Astrocyte (in vitro differentiated cells and primary cell): ENCODE data around the gene AP5B1. TPM values are rescaled to one million over a fixed set of nuclear protein-coding genes. Genes with fewer than 3 reads are reported as not detected.

ENCODE experiments used
- DNase-seq: peaks from one replicate; pipeline ENCODE4 v3.0.0-alpha.2; 2010; ENCODE audit warnings: low read depth
- FAIRE-seq: peaks from 2 replicates; lab custom pipeline; 2011; peaks lifted over from hg19 to GRCh38; lab: Jason Lieb, UNC
- H2AFZ ChIP-seq: 2 replicates; pipeline ENCODE4 v1.6.0; 2012; ENCODE audit warnings: low read depth, low read length, inconsistent platforms
- H3K27ac ChIP-seq: 2 replicates; pipeline ENCODE4 v1.5.1; 2011; ENCODE audit warnings: low read depth, low read length, inconsistent platforms
- H3K27me3 ChIP-seq: 2 replicates; pipeline ENCODE4 v1.6.0; 2011; ENCODE audit warnings: low read length, inconsistent platforms; ENCODE audit not compliant: insufficient read depth
- H3K36me3 ChIP-seq: 2 replicates; pipeline ENCODE4 v1.5.1; 2011; ENCODE audit warnings: low read length, inconsistent platforms; ENCODE audit not compliant: insufficient read depth
- H3K4me1 ChIP-seq: 2 replicates; pipeline ENCODE4 v1.5.1; 2011; ENCODE audit warnings: low read length, inconsistent platforms; ENCODE audit not compliant: insufficient read depth
- H3K4me2 ChIP-seq: 2 replicates; pipeline ENCODE4 v1.6.0; 2012; ENCODE audit warnings: low read length, inconsistent platforms
- H3K4me3 ChIP-seq: 2 replicates; pipeline ENCODE4 v1.5.1; 2011; ENCODE audit warnings: low read depth, mild to moderate bottlenecking, low read length, inconsistent platforms; ENCODE audit not compliant: insufficient read depth
- H3K79me2 ChIP-seq: 2 replicates; pipeline ENCODE4 v1.6.0; 2012; ENCODE audit warnings: mild to moderate bottlenecking, low read length, inconsistent platforms; ENCODE audit not compliant: insufficient read depth
- H3K9ac ChIP-seq: 2 replicates; pipeline ENCODE4 v1.6.0; 2012; ENCODE audit warnings: mild to moderate bottlenecking, low read length, inconsistent platforms
- H3K9me3 ChIP-seq: 2 replicates; pipeline ENCODE4 v1.5.1; 2012; ENCODE audit warnings: low read depth, mild to moderate bottlenecking, low read length, inconsistent platforms; ENCODE audit not compliant: insufficient read depth
- H4K20me1 ChIP-seq: 2 replicates; pipeline ENCODE4 v1.6.0; 2012; ENCODE audit warnings: low read length, inconsistent platforms; ENCODE audit not compliant: insufficient read depth
- H3K27ac Mint-ChIP-seq: one replicate; pipeline ENCODE4 v1.8.0; 2021; ENCODE audit warnings: mild to moderate bottlenecking, mixed read lengths; ENCODE audit not compliant: unreplicated experiment
- H3K27me3 Mint-ChIP-seq: one replicate; pipeline ENCODE4 v1.8.0; 2021; ENCODE audit warnings: low read depth, mixed read lengths; ENCODE audit not compliant: unreplicated experiment
- H3K36me3 Mint-ChIP-seq: one replicate; pipeline ENCODE4 v1.8.0; 2021; ENCODE audit warnings: low read depth, mixed read lengths; ENCODE audit not compliant: unreplicated experiment
- H3K4me1 Mint-ChIP-seq: one replicate; pipeline ENCODE4 v1.8.0; 2021; ENCODE audit warnings: low read depth, mixed read lengths; ENCODE audit not compliant: unreplicated experiment
- H3K4me3 Mint-ChIP-seq: one replicate; pipeline ENCODE4 v1.8.0; 2021; ENCODE audit warnings: mild to moderate bottlenecking, moderate library complexity, mixed read lengths; ENCODE audit not compliant: unreplicated experiment
- H3K9me3 Mint-ChIP-seq: one replicate; pipeline ENCODE4 v1.8.0; 2021; ENCODE audit warnings: mild to moderate bottlenecking, mixed read lengths; ENCODE audit not compliant: unreplicated experiment
- EZH2 ChIP-seq: IDR thresholded peaks from 2 replicates; pipeline ENCODE4 v1.6.1; 2012; ENCODE audit warnings: mild to moderate bottlenecking, low read length, inconsistent platforms; ENCODE audit not compliant: insufficient read depth
- total RNA-seq: library from RNA; stranded (reverse); gene quantifications from 2 replicates; pipeline ENCODE4 v1.2.1, GENCODE V29; 2021
- TF ChIP-seq, protein P1 (sequence below): IDR thresholded peaks from 2 replicates; pipeline ENCODE4 v1.5.1; 2011; ENCODE audit warnings: low read depth, mild to moderate bottlenecking, inconsistent platforms, low read length, moderate library complexity; ENCODE audit not compliant: insufficient read depth

The AP5B1 gene
- total RNA-seq, 1 donor from 2014 or later: 10.9 TPM

DNA sequence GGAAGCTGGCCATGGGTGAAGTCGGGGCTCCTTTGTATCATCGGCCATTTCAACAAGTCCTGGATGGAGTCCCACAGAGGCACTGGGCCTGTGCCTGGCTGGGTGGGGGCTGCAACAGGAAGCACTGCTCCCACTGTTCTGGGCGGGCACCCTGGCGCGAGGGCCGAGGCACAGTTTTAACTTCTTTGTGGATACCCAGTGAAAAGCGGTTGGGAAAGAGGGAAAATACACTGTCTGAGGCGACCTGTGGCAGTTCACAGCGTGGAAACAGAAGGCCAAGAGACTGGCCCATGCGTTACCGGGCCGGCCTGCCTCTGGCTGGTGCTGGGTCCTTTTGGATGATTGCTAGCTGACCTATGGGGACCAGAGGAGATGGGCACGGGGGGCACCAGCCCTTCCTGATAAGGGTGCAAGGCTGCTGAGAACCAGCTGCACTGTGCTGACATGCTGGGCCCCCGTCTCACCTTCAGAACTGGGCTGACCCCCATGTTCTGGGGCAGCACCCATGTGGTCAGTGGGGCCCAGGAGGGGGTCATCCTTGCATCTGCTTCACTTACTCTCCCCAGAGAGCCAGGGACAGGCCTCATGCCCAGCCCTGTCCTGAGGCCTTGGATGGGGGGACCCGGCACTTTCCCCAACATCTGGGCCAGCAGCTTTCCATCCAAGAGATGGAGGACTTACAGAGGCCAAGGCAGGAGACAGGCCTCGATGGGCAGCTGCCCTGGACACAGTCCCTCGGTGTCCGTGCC lies 10.3 kb upstream of the AP5B1 start:
- no peaks in the 10 kb centered on the region for H3K9me3 Mint-ChIP-seq
- no peak overlapping the region for H3K4me3 ChIP-seq
- TF ChIP-seq, protein P1, sequence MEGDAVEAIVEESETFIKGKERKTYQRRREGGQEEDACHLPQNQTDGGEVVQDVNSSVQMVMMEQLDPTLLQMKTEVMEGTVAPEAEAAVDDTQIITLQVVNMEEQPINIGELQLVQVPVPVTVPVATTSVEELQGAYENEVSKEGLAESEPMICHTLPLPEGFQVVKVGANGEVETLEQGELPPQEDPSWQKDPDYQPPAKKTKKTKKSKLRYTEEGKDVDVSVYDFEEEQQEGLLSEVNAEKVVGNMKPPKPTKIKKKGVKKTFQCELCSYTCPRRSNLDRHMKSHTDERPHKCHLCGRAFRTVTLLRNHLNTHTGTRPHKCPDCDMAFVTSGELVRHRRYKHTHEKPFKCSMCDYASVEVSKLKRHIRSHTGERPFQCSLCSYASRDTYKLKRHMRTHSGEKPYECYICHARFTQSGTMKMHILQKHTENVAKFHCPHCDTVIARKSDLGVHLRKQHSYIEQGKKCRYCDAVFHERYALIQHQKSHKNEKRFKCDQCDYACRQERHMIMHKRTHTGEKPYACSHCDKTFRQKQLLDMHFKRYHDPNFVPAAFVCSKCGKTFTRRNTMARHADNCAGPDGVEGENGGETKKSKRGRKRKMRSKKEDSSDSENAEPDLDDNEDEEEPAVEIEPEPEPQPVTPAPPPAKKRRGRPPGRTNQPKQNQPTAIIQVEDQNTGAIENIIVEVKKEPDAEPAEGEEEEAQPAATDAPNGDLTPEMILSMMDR: no peak
- no peak for TF ChIP-seq EZH2
- H3K4me3 Mint-ChIP-seq: no peak overlapping the region
- no peak for DNase-seq
- peaks cover 39% of the 10 kb centered on the region for H3K27me3 ChIP-seq
- no peaks in the 10 kb centered on the region for H3K4me1 ChIP-seq
- no peaks in the 10 kb centered on the region for H3K36me3 ChIP-seq
- H3K9me3 ChIP-seq: no peaks in the 10 kb centered on the region
- H3K27me3 Mint-ChIP-seq: peaks cover 65% of the 10 kb centered on the region
- no peaks in the 10 kb centered on the region for H3K79me2 ChIP-seq
- no peak overlapping the region for H3K27ac Mint-ChIP-seq
- no peak overlapping the region for H2AFZ ChIP-seq
- no peaks in the 10 kb centered on the region for H3K36me3 Mint-ChIP-seq
- no peak overlapping the region for H3K4me2 ChIP-seq
- no peak overlapping the region for H3K9ac ChIP-seq
- no peak overlapping the region for H3K27ac ChIP-seq
- H3K4me1 Mint-ChIP-seq: no peaks in the 10 kb centered on the region
- no peak for FAIRE-seq
- H4K20me1 ChIP-seq: no peaks in the 10 kb centered on the region

DNA sequence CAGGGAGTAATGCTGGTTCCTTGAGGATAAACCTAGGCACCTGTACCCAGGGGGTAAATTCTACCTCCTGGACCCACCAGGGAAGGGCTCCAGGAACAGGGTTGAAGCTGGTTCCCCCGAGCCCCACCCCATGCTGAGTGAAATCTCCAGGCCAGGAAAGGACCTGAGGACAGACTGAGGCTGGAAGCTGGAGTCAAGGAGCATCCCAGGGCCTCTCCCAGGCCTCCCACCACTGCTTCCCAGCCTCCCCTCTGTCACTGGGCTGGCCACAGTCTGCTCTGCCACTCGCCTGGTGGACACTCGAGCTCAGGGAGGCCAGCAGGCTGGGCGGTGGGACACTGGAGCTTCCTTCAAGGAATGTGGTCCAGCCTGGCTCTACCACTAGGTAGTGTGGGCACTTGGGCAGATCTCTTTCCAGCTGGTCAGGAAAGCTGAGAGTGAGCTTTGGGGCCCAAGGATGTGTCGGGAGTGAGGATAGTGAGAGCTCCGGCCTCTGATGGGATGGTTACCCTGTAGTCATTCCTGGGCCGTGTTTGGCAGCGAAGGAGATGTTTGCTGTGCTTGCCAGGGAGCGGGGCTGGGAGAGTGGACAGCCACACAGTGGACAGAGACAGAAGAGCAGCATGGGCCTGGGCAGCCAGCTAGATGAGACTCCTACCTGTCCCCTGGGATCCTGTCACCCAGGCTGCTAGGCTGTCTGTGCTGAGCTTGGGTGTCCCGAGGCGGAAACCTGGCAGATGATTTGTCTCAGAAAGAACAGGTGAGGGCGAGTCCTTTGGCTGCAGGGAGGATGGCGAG lies 9.5 kb upstream of the AP5B1 start:
- peaks cover 3% of the 10 kb centered on the region for H3K9me3 Mint-ChIP-seq
- Histone ChIP-seq H3K27ac (no peak overlapping the region), H3K4me2 (no peak overlapping the region), H3K9ac (no peak overlapping the region), H3K4me3 (no peak overlapping the region), H3K79me2 (no peaks in the 10 kb centered on the region), H3K27me3 (peaks cover 46% of the 10 kb centered on the region), H4K20me1 (no peaks in the 10 kb centered on the region), H3K4me1 (no peaks in the 10 kb centered on the region), H2AFZ (no peak overlapping the region), H3K9me3 (no peaks in the 10 kb centered on the region), H3K36me3 (no peaks in the 10 kb centered on the region)
- TF ChIP-seq, protein P1: no peak
- no peak overlapping the region for H3K4me3 Mint-ChIP-seq
- FAIRE-seq (no peak), DNase-seq (no peak)
- H3K27me3 Mint-ChIP-seq: peaks cover 66% of the 10 kb centered on the region
- H3K27ac Mint-ChIP-seq: no peak overlapping the region
- no peaks in the 10 kb centered on the region for H3K36me3 Mint-ChIP-seq
- H3K4me1 Mint-ChIP-seq: no peaks in the 10 kb centered on the region
